ENCODE data around the gene C19orf85.
A peak's percentile ranks its signal among the peaks of the same experiment; 100 is the strongest.

The C19orf85 gene

DNA sequence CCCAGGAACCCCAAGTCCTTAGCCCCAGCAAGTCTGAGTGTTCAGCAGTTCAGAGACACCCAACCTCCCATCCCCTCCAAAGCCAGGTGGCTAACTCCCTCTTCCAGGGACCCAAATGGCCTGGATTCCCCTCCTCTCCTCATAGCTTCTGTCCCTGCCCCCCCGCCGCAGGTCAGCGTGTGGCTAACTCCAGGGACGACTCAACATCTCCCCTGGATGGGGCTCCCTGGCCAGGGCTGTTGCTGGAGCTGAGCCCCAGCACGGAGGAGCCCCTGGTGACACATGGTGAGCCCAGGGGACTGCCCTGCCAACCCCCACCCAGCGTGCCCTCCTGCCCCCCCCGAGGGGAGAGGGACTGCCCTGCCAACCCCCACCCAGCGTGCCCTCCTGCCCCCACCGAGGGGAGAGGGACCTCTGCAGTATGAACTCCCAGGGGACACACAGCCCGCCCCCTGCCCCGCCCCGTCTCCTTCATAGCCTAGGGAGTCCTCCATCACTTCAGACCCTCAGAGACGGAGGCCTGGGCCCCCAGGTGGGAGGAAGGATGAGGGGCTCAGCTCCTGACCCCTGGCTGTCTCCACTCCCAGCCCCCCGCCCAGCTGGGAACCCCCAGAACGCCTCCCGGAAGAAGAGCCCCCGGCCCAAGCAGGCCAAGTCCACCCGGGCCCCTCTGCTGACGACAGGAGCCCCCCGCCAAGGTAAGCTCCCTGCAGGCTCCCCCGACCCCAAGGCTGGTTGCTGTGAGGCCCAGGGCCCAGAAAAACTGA lies 25.3 kb upstream of the C19orf85 start:
- DNase-seq (ENCODE audit: low read depth): no peak

DNA sequence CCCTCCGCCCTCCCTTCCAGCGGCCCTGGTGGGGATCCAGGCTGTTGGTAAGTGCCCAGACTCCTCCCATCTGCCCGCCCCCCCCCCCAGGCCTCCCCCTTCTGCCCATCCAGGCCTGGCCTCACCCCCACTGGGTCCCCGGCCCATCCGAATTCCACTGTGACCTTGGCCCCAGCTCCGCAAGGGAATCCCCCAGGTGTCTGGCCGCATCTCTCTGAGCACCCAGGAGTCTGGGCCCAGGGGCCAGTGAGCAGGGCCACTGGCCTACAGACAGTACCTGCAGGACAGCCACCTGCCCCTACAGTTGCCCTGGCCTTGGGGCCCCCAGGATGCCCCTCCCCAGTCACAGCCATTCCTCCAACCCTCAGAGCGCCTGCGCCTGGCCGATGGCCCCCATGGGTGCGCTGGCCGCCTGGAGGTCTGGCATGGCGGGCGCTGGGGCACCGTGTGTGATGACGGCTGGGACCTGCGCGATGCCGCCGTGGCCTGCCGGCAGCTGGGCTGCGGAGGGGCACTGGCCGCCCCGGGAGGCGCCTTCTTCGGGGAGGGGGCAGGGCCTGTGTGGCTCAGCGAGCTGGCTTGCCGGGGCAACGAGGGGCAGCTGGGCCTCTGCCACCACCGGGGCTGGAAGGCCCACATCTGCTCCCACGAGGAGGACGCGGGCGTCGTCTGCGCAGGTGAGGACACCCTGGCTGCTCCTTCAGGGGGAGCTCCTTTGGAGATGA lies 24.6 kb upstream of the C19orf85 start:
- no peak for DNase-seq (ENCODE audit: low read depth)

DNA sequence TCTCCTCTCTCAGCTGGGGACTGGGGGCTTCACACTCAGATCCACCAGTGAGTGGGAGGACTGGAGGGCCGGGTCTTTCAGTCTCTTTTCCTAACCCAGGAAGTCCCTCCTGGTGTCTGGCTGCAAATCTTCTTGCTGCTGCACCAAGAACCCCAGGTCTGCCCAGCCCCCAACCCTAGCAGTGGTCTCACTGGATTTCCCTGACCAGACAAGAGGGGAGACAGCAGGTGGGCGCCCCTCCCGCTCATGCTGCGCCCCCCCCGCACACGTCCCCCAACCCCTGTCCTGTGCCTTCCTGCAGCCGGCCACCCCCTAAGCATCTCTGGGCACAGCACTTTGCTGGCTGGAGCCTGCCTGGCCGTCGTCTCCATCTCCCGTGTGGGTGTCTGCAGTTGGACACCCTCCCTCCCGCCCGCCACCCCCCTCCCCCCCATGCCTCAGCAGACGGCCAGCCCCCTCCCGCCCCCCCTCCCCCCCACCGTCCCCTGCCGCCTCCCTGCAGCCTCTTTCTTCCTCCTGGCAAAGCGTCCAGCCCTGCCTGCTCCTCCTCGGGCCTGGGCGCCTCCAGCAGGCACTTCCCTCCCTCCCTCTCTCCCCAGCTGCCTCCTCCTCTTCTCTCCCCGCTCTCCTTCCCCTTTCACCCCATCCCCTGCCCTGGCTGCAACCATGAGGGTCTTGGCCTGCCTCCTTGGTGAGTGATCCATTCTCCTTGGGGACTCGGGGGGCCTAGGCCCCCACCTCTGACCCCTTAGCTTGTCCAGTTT lies 23.6 kb upstream of the C19orf85 start, which contains the start of gene SSC5D:
Gene SSC5D, plus strand, starts transcription at position 513 of the 764 bp plus-strand sequence. Its CDS starts 154 bp downstream, at position 667.
- no peak for DNase-seq (ENCODE audit: low read depth)

DNA sequence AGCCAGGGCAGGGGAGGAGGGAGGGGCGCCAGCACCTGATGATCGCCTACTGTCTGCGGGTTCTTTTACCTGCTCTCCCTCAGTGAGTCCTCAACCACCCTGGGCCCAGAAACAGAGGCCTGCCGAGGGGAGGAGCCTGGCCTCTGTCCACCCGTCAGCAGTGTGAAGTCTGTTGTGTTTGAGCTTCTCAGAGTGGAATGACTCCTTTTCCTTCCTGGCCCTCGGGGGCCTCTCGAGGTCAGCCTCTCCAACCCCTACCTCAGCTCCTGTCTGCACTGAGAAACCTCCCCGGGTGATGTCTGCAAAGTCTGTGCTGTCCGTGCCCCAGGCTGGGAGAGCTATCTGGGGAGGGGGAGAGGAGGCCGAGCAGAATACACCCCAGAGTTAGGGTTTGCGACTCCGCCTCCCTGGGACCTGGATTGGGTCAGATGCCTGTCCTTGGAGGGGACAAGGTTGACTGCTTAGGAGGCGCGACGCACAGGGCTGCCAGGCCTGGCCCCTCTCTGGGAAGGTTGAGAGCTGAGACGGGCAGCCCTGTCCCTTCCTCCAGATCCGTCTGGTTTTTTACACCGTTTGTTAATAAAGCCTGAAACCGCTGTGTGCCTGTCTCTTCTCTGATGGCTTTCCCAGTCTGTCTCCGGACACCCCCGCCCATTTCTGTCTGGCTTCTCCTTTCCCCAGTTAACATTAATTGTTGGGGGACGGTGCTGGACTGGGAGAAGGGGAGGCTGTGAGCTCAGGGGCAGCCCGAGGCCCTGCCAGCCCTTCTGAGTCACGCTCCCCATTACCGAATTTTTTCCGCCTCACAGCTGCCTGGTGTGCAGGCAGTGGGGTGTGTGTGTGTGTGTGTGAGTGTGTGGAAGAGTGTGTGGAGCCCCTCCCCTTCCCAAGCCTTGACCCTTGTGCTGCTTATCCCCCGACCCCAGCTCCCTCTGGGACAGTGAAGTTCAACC lies 22.7 kb upstream of the C19orf85 start:
- DNase-seq (ENCODE audit: low read depth): no peak

DNA sequence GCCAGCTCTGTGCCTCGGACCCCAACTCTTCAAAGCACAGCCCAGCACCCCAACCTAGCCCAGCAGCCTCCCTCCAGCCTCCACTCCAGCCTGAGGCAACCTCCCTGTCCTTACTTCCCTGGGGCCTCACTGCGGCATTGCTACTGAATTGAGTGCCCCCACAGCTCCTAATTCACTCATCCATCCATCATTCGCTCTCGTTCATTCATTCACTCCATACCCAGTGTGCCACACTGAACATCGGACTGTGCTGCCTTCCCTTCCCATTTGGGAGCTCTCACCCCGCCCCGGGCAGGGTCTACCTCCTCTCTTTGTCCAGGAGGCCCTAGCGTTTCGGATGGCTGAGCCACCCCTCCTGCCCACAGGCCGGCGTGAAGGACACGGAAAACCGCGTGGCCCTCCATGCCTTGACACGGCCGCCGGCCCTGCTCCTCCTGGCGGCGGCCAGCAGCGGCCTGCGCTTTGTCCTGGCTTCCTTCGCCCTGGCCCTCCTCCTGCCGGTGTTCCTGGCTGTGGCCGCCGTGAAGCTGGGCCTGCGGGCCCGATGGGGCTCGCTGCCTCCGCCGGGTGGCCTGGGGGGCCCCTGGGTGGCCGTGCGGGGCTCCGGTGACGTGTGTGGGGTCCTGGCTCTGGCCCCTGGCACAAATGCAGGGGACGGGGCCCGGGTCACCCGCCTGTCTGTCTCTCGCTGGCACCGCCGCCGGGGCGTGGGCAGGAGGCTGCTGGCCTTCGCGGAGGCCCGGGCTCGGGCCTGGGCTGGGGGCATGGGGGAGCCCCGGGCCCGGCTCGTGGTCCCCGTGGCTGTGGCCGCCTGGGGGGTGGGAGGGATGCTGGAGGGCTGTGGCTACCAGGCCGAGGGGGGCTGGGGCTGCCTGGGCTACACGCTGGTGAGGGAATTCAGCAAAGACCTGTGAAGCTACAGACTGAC lies 21.8 kb upstream of the C19orf85 start:
- no peak for DNase-seq (ENCODE audit: low read depth)

DNA sequence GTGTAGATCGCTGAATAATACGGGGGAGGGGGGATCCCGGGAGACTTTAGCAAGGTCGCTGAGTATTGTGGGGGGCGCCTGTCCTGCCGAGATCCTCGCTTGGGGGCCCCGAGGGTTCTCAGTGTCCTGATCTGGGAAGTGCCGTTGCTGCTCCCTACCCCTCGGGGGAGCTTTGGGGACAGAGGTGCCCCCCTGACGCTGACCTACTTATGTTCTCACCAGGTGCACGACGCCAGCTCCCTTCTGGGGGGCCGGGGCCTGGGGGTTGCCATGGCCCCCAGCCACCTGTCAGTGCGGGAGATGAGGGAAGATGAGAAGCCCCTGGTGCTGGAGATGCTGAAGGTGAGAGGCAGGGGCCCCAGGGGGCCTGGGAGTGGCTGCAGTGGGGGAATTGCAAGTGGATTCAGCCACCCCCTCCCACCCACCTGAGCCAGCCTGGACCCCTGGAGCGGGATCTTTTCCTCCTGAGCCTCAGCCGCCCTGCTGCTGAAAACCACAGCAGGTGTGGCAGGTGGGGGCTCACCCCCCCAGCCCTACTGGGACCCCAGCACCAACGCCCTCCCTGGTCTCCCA lies 21.0 kb upstream of the C19orf85 start:
- no peak for DNase-seq (ENCODE audit: low read depth)

DNA sequence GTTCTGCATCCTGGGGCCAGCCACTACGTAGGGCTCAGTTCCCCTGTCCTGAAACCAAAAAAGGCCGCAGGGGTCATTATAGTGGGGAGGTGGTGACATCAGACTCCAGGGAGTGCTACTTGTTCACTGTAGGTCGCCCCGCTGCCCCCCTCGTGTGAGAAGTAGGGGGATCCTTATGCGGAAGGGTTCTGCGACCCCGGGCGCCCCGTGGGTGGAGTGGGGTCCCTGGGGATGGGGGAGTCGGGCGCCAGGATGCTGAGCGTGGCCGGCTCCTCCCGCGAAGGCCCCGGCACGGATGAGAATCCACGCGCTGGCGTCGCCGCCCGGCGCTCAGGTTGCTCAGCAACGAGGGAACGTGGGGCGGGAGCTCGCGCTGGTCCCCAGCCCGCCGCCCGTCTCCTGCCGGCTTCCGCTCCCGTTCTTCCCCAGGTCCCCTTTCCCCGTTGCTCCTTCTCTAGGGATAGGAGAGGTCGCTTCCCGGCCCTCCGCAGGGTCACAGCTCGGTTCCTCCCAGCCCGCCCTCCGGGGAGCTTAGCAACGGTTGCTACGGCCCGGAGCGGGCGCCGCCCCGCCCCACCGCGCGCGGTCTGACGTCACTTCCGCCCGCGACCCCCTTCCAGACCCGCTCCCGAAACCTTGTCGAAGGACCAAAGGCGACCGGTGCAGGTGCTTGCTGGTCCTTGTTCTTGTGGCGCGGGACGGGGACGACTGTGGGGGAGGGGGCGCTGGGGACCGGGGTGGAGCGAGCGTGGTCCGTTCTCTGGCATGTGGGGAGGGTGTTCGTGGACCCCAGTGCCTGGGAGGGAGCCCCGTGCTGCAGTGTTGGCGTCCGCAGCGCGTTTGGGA lies 20.3 kb upstream of the C19orf85 start, which contains the start of gene NAT14:
Gene NAT14, plus strand, starts transcription at position 596 of the 846 bp plus-strand sequence. CDS start 521 bp downstream, outside the sequence.
- peak; percentile 40 for DNase-seq (ENCODE audit: low read depth)

DNA sequence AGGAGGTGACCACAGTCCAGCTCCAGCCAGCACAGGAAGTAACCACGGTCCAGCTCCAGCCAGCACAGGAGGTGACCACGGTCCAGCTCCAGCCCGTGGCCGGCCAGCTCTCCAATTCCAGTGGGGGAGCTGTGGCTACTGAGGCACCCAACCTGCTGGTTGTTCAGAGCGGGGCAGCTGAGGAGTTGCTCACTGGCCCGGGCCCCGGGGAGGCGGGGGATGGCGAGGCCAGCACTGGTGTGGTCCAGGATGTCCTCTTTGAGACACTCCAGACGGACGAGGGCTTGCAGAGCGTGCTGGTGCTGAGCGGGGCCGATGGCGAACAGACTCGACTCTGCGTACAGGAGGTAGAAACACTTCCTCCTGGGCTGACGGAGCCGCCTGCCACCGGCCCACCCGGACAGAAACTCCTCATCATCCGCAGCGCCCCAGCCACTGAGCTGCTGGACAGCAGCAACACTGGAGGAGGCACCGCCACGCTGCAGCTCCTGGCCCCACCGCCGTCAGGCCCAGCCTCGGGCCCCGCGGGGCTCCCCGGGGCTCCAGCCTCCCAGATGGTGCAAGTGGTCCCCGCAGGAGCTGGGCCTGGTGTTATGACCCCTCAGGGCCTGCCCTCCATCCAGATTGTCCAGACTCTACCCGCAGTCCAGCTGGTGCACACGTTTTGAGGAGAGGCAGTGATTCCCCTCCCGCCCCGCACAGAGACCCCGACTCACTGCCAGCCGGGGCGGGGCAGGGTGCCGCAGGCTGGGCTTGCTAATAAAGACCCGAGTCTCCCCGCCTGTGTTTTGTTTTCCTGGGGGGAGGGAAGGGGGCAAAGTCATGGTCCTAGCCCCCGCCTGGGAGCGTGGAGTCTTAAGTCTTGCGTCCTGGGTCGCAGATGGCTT lies 19.4 kb upstream of the C19orf85 start:
- no peak for DNase-seq (ENCODE audit: low read depth)

DNA sequence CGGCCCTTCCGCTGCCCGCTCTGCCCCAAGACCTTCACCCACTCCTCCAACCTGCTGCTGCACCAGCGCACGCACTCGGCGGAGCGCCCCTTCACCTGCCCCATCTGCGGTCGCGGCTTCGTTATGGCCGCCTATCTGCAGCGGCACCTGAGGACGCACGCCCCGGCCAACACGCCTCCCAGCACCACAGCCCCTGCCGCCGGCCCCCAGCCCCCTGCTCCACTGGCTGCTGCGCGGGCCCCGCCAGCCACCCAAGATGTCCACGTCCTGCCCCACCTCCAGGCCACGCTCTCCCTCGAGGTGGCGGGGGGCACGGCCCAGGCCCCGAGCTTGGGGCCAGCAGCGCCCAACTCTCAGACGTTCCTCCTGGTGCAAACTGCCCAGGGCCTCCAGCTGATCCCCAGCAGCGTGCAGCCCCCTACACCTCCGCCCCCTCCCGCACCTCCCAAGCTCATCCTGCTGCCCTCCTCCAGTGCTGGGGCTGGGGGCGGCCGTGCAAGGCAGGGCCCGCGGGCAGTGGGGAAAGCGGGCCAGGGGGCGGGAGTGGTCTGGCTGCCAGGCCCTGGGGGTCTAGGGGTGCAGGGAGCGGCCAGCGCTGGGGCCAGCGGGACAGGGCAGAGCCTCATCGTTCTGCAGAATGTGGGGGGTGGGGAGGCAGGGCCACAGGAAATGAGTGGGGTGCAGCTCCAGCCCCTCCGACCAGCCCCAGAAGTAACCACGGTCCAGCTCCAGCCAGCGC lies 18.6 kb upstream of the C19orf85 start:
- DNase-seq (ENCODE audit: low read depth): no peak

DNA sequence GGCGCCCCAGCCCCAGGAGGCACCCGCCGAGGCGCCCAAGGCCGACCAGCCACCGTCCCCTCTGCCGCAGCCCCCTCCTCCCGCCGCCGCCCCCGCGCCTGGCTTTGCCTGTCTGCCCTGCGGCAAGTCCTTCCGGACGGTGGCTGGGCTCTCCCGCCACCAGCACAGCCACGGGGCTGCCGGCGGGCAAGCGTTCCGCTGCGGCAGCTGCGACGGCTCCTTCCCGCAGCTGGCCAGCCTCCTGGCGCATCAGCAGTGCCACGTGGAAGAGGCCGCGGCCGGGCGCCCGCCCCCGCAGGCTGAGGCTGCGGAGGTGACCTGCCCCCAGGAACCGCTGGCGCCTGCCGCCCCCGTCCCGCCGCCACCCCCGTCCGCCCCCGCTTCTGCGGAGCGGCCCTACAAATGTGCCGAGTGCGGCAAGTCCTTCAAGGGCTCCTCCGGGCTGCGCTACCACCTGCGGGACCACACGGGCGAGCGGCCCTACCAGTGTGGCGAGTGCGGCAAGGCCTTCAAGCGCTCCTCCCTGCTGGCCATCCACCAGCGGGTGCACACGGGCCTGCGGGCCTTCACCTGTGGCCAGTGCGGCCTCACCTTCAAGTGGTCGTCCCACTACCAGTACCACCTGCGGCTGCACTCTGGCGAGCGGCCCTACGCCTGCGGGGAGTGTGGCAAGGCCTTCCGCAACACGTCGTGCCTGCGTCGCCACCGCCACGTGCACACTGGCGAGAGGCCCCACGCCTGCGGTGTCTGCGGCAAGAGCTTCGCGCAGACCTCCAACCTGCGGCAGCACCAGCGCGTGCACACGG lies 17.8 kb upstream of the C19orf85 start:
- DNase-seq (ENCODE audit: low read depth): no peak

DNA sequence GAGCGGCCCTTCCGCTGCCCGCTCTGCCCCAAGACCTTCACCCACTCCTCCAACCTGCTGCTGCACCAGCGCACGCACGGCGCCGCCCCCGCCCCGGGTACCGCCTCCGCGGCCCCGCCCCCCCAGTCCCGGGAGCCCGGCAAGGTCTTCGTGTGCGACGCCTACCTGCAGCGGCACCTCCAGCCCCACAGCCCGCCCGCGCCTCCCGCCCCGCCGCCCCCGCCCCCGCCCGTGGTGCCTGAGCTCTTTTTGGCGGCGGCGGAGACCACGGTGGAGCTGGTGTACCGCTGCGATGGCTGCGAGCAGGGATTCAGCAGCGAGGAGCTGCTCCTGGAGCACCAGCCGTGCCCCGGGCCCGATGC lies 17.2 kb upstream of the C19orf85 start:
- no peak for DNase-seq (ENCODE audit: low read depth)

DNA sequence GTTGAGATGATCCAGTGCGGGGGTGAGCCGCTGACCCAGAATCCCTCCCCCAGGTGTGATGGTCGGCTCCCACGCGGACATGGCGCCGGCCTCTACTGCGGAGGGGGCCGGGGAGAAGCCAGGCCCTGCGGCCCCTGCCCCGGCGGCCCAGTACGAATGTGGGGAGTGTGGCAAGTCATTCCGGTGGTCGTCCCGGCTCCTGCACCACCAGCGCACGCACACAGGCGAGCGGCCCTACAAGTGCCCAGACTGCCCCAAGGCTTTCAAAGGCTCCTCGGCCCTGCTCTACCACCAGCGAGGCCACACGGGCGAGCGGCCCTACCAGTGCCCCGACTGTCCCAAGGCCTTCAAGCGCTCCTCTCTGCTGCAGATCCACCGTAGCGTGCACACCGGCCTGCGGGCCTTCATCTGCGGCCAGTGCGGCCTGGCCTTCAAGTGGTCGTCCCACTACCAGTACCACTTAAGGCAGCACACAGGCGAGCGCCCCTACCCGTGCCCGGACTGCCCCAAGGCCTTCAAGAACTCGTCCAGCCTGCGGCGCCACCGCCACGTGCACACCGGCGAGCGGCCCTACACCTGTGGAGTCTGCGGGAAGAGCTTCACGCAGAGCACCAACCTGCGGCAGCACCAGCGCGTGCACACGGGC lies 16.7 kb upstream of the C19orf85 start:
- DNase-seq (ENCODE audit: low read depth): no peak

DNA sequence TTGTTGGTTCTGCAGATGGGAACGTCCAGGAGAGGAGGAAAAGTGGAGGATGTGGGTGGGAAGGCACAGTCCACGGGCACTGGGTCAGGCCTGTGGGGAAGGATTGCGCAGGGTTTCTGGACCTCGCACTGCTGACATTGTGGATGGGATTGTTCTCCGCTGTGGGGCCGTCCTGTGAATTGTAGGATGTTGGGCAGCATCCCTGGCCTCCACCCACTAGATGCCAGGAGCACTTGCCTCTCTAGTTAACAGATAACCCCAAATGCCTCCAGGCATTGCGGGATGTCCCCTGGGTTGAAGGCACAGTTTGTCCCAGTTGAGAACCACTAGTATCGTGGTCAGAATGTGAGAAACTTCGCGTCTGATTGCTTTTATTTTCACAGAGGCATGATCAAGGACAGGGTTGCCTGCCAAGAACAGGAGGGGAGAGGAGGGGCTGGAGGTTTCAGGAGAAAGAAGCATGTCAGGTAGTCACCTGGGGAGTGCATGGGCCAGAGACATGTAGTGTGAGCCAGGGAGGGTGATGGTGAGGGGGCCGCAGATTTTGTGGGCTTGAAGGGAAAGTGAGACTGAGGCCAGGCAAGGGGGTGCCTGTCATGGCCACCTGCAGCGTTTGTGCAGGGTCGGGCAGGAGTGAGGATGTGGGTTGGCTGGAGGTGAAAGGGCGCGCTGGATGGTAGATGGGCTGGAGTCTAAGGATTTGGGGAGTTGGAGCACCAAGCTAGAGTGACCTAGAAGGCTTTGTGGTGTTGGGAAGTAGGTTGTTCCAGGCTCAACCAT lies 15.1 kb upstream of the C19orf85 start:
- DNase-seq (ENCODE audit: low read depth): no peak

DNA sequence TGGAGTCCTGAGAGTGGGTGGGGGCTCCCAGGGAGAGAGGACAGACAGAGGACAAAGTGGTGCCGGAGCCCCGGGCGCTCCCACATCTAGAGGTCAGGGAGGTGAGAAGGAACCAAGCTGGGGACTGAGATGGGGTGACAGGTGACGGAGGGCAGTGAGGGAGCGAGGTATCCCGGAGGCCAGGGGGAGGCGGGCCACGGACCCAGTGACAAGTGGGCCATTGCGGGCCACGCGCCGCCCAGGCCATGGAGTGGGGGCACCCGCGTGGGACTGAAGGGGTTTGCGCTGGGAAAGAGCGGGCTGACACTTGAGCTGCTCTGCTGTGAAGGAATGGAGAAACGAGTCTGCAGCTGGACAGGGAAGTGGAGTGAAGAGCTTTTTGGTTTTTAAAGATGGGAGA lies 14.5 kb upstream of the C19orf85 start:
- no peak for DNase-seq (ENCODE audit: low read depth)

DNA sequence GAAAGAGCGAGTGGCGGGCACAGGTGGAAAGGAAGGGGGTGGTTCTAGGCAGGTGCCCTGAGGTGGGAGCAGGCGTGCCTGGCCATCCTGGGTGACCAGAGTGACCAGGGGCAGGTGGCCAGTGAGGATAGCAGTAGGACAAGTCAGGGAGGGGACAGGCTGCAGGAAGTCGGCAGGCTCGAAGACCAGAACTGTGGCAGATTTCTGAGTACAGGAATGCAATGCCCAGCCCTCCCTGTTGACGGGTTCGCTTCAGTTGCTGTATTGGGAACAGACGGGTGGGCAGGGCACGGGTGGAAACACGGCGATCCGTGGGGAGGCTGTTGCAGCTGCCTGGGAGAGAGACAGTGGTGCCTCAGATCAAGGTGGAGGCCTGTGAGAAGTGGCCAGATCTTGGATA lies 13.8 kb upstream of the C19orf85 start:
- DNase-seq (ENCODE audit: low read depth): no peak
